ENCODE results near the gene DCC. TPM values are rescaled to one million over a fixed set of nuclear protein-coding genes. Genes with fewer than 3 reads are reported as not detected.

DCC gene
- polyA plus RNA-seq, 1 donor (not counting 4 experiments of a cell fraction or from before 2014, with no cell fraction given), result not detected

GRCh38 chr18:52678551-52678950 lies 338.6 kb downstream of the DCC start:
- Histone ChIP-seq H3K79me2 (ENCODE audit: control insufficient read depth, insufficient read depth, low read length) (no peaks in the 10 kb centered on the region), H3K9me3 (ENCODE audit: control insufficient read depth, low read depth, low read length) (no peaks in the 10 kb centered on the region), H2AFZ (ENCODE audit: control insufficient read depth, low read length) (no peak overlapping the region), H3K9ac (ENCODE audit: control insufficient read depth, extremely low read depth, insufficient read depth, low read length) (no peak overlapping the region), H3K27me3 (ENCODE audit: control insufficient read depth, extremely low read depth, insufficient read depth, low read length) (no peaks in the 10 kb centered on the region), H3K4me3 (ENCODE audit: control insufficient read depth in 2 of 3, extremely low read depth in 1 of 3, insufficient read depth in 2 of 3, low read depth in 1 of 3, low read length in 3 of 3) (no peak overlapping the region), H3K4me1 (ENCODE audit: control insufficient read depth, extremely low read depth, insufficient read depth, low read length) (no peaks in the 10 kb centered on the region), H4K20me1 (ENCODE audit: control insufficient read depth, extremely low read depth, insufficient read depth, low read length) (no peaks in the 10 kb centered on the region), H3K9me1 (ENCODE audit: control insufficient read depth, extremely low read depth, insufficient read depth, low read length) (no peaks in the 10 kb centered on the region), H3K4me2 (ENCODE audit: control insufficient read depth, extremely low read depth, insufficient read depth, low read depth, low read length) (no peak overlapping the region), H3K27ac (ENCODE audit: control insufficient read depth, insufficient read depth, low read length) (no peak overlapping the region), H3K36me3 (ENCODE audit: control insufficient read depth in 2 of 2, extremely low read depth in 1 of 2, insufficient read depth in 2 of 2, low read length in 2 of 2) (no peaks in the 10 kb centered on the region)
- FAIRE-seq (no peak), DNase-seq (ENCODE audit: low read depth, low spot score) (no peak)
- dilution Hi-C loops (cut with MboI; ENCODE audit: extremely low pct_ligation_motif_present, low sequenced_read_pairs), result no loop called here
- TF ChIP-seq CTCF (optimal IDR thresholded peaks at IDR 0.05 in 1 of 3, IDR thresholded peaks at IDR 0.05 in 1 of 3, conservative IDR thresholded peaks at IDR 0.05 in 1 of 3; ENCODE audit: extremely low read depth in 1 of 3, insufficient read depth in 2 of 3, low read length in 3 of 3) (no peak), EZH2 (IDR thresholded peaks at IDR 0.05; ENCODE audit: low read length) (no peak)

- H3K4me1 ChIP-seq (ENCODE audit: control insufficient read depth, extremely low read depth, insufficient read depth, low read length), result no peaks in the 10 kb centered on the region
- no peak overlapping the region for H3K4me3 ChIP-seq (ENCODE audit: control insufficient read depth in 2 of 3, extremely low read depth in 1 of 3, insufficient read depth in 2 of 3, low read depth in 1 of 3, low read length in 3 of 3)
- DNase-seq (ENCODE audit: low read depth, low spot score) (no peak), FAIRE-seq (no peak)
- no peaks in the 10 kb centered on the region for H3K79me2 ChIP-seq (ENCODE audit: control insufficient read depth, insufficient read depth, low read length)
- no peaks in the 10 kb centered on the region for H4K20me1 ChIP-seq (ENCODE audit: control insufficient read depth, extremely low read depth, insufficient read depth, low read length)
- no peak overlapping the region for H3K27ac ChIP-seq (ENCODE audit: control insufficient read depth, insufficient read depth, low read length)
- H2AFZ ChIP-seq (ENCODE audit: control insufficient read depth, low read length), result no peak overlapping the region
- H3K27me3 ChIP-seq (ENCODE audit: control insufficient read depth, extremely low read depth, insufficient read depth, low read length), result no peaks in the 10 kb centered on the region
- H3K9me3 ChIP-seq (ENCODE audit: control insufficient read depth, low read depth, low read length), result no peaks in the 10 kb centered on the region
- H3K9me1 ChIP-seq (ENCODE audit: control insufficient read depth, extremely low read depth, insufficient read depth, low read length), result no peaks in the 10 kb centered on the region
- no peaks in the 10 kb centered on the region for H3K36me3 ChIP-seq (ENCODE audit: control insufficient read depth in 2 of 2, extremely low read depth in 1 of 2, insufficient read depth in 2 of 2, low read length in 2 of 2)
- H3K4me2 ChIP-seq (ENCODE audit: control insufficient read depth, extremely low read depth, insufficient read depth, low read depth, low read length), result no peak overlapping the region
- H3K9ac ChIP-seq (ENCODE audit: control insufficient read depth, extremely low read depth, insufficient read depth, low read length), result no peak overlapping the region
- dilution Hi-C loops (cut with MboI; ENCODE audit: extremely low pct_ligation_motif_present, low sequenced_read_pairs), result no loop called here
- TF ChIP-seq EZH2 (IDR thresholded peaks at IDR 0.05; ENCODE audit: low read length), result no peak
- TF ChIP-seq CTCF (optimal IDR thresholded peaks at IDR 0.05 in 1 of 3, IDR thresholded peaks at IDR 0.05 in 1 of 3, conservative IDR thresholded peaks at IDR 0.05 in 1 of 3; ENCODE audit: extremely low read depth in 1 of 3, insufficient read depth in 2 of 3, low read length in 3 of 3), result no peak
Measured at GRCh38 chr18:52679354-52679753, 339.4 kb downstream of the DCC start.

Measured in keratinocyte (primary cell).